ENCODE measurements around the gene PPP6R3. TPM values are rescaled to one million over a fixed set of nuclear protein-coding genes. Genes with fewer than 3 reads are reported as not detected.

PPP6R3 gene
- total RNA-seq, 1 donor from 2014 or later, result 55.8 TPM

DNA sequence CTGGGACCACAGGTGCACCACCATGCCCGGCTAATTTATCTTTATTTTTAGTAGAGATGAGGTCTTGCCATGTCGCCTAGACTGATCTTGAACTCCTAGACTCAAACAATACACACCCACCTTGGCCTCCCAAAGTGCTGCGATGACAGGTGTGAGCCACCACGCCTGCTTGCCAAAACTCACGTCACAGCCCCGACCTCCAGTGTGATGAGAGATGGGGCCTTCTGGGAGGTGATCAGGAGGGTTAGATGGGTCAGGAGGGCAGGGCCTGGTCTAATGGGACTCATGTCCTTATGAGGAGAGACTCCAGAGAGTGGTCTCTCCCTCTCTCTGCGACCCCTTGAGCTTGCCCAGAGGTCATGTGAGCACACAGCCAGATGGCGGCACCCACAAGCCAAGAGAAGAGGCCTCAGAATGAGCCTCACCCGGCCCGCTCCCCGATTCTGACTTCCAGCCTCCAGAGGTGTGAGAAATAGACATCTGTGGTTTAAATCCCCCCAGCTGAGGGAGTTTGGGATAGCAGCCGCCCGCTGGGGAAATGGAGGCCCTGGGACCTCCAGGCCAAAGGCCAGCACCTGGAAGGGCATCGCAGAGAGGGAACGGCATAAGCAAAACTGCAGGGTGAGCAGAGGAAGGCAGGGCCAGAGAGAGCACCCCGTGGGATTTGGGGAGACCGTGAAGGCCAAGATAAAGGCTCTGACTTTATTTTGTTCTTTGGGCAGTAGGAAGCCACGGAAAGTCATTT, 199.7 kb downstream of the PPP6R3 start:
- TF ChIP-seq CTCF (conservative IDR thresholded peaks at IDR 0.05; ENCODE audit: low read depth, low read length), result no peak
- H3K4me3 ChIP-seq (ENCODE audit: low read depth, low read length), result no peak overlapping the region
- DNase-seq (ENCODE audit: low read depth), result no peak

- TF ChIP-seq CTCF (conservative IDR thresholded peaks at IDR 0.05; ENCODE audit: low read depth, low read length), result no peak
- no peak for DNase-seq (ENCODE audit: low read depth)
- no peak overlapping the region for H3K4me3 ChIP-seq (ENCODE audit: low read depth, low read length)
Measured at GRCh38 chr11:68661014-68661413, 200.5 kb downstream of the PPP6R3 start.

- no peak for TF ChIP-seq CTCF (conservative IDR thresholded peaks at IDR 0.05; ENCODE audit: low read depth, low read length)
- H3K4me3 ChIP-seq (ENCODE audit: low read depth, low read length), result no peak overlapping the region
- DNase-seq (ENCODE audit: low read depth), result no peak
Measured at GRCh38 chr11:68661697-68662603, 201.4 kb downstream of the PPP6R3 start.

DNA sequence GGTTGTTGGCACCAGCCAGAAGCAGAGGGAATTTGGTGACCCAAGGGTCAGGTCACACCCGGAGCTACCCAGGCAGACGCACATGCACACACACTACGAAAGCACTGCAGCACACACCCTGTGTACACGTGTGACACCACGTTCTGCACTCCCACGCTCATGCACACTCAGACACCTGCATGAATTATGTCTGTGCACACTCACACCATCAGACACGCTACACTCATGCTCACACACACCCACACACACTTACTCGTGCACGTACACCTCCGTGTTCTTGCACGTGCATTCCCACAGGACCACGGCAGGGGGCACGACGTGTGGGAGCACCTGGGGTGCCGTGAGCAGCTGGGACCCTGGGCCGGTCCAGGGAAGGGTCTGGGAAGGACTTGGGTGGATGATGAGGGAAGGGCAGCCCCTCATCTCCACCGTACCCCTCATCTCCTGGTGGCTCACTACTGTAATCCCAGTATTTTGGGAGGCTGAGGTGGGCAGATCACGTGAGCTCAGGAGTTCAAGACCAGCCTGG, 203.0 kb downstream of the PPP6R3 start:
- H3K4me3 ChIP-seq (ENCODE audit: low read depth, low read length), result no peak overlapping the region
- no peak for DNase-seq (ENCODE audit: low read depth)
- TF ChIP-seq CTCF (conservative IDR thresholded peaks at IDR 0.05; ENCODE audit: low read depth, low read length), result no peak

- no peak overlapping the region for H3K4me3 ChIP-seq (ENCODE audit: low read depth, low read length)
- TF ChIP-seq CTCF (conservative IDR thresholded peaks at IDR 0.05; ENCODE audit: low read depth, low read length), result no peak
- no peak for DNase-seq (ENCODE audit: low read depth)
Measured at GRCh38 chr11:68664141-68664540, 203.6 kb downstream of the PPP6R3 start.

- no peak for TF ChIP-seq CTCF (conservative IDR thresholded peaks at IDR 0.05; ENCODE audit: low read depth, low read length)
- no peak overlapping the region for H3K4me3 ChIP-seq (ENCODE audit: low read depth, low read length)
- no peak for DNase-seq (ENCODE audit: low read depth)
Measured at GRCh38 chr11:68664906-68665305, 204.4 kb downstream of the PPP6R3 start.

Other genes with a start within 250 kb of the PPP6R3 start
- 16.1 and 17.5 TPM in 2 replicates for gene KMT5B, start 247.5 kb upstream of the PPP6R3 start, total RNA-seq
- 46.4 and 77.3 TPM in 2 replicates for gene C11orf24, start 188.8 kb upstream of the PPP6R3 start, total RNA-seq
- gene LRP5, start 148.2 kb upstream of the PPP6R3 start, total RNA-seq, result 22.4 and 31.4 TPM in 2 replicates
- gene GAL, start 223.8 kb downstream of the PPP6R3 start, total RNA-seq, result 22.5 and 70.8 TPM in 2 replicates